Measurements from ENCODE around the gene ACOT11.
"Not testable (repeated sequence)": the region's sequence is repeated elsewhere in the genome, so short reads cannot be mapped to it uniquely, and the experiment has no call there.

The ACOT11 gene

GRCh38 chr1:54547601-54548388, at the start of gene ACOT11:
Gene ACOT11 (plus strand): TSS chr1:54548228. CDS start chr1:54548310, 82 bp downstream.
- no peak for DNase-seq

- no peak for DNase-seq
Measured at GRCh38 chr1:54498383-54499096, 49.5 kb upstream of the ACOT11 start.

GRCh38 chr1:54499097-54499359, 49.0 kb upstream of the ACOT11 start:
- no peak for DNase-seq

- DNase-seq: peak; percentile 50
Measured at GRCh38 chr1:54499360-54500106, 48.5 kb upstream of the ACOT11 start.

GRCh38 chr1:54500107-54500431, 48.0 kb upstream of the ACOT11 start:
- no peak for DNase-seq

GRCh38 chr1:54501849-54502248, 46.2 kb upstream of the ACOT11 start:
- no peak for DNase-seq

- DNase-seq: no peak
Measured at GRCh38 chr1:54502342-54502741, 45.7 kb upstream of the ACOT11 start.

GRCh38 chr1:54506594-54506993, 41.4 kb upstream of the ACOT11 start:
- DNase-seq: no peak

GRCh38 chr1:54507033-54507870, 40.8 kb upstream of the ACOT11 start:
- DNase-seq: no peak

- DNase-seq: no peak
Measured at GRCh38 chr1:54510715-54511270, 37.2 kb upstream of the ACOT11 start.

- DNase-seq: not testable (repeated sequence)
Measured at GRCh38 chr1:54513921-54514580, 34.0 kb upstream of the ACOT11 start.

GRCh38 chr1:54516249-54516920, 31.6 kb upstream of the ACOT11 start:
- DNase-seq: no peak

- no peak for DNase-seq
Measured at GRCh38 chr1:54517496-54517895, 30.5 kb upstream of the ACOT11 start.

- DNase-seq: no peak
Measured at GRCh38 chr1:54518489-54518888, 29.5 kb upstream of the ACOT11 start.

- no peak for DNase-seq
Measured at GRCh38 chr1:54519709-54520108, 28.3 kb upstream of the ACOT11 start.

- no peak for DNase-seq
Measured at GRCh38 chr1:54520631-54521321, 27.3 kb upstream of the ACOT11 start.

- DNase-seq: not testable (repeated sequence)
Measured at GRCh38 chr1:54526565-54526964, 21.5 kb upstream of the ACOT11 start.

- DNase-seq: no peak
Measured at GRCh38 chr1:54528613-54529012, 19.4 kb upstream of the ACOT11 start.

- DNase-seq: no peak
Measured at GRCh38 chr1:54532033-54532432, 16.0 kb upstream of the ACOT11 start.

GRCh38 chr1:54536656-54537055, 11.4 kb upstream of the ACOT11 start:
- not testable (repeated sequence) for DNase-seq

- DNase-seq: no peak
Measured at GRCh38 chr1:54537611-54538010, 10.4 kb upstream of the ACOT11 start.

Measured in stimulated activated CD4-positive, alpha-beta T cell treated with anti-CD3 and anti-CD28 coated beads, Interleukin-15, amount 100 ng/mL, for 24 hours (primary cell).